GM18868 (cell line): ENCODE data around the gene FAM177A1.
"Not testable (repeated sequence)": the region's sequence is repeated elsewhere in the genome, so short reads cannot be mapped to it uniquely, and the experiment has no call there.

ENCODE experiments used
- ATAC-seq: cut with Tn5 transposase; IDR thresholded peaks from one replicate; pipeline ENCODE4 v1.9.1; 2021; ENCODE audit warnings: mild to moderate bottlenecking, moderate library complexity; ENCODE audit not compliant: unreplicated experiment

The FAM177A1 gene

GRCh38 chr14:35046048-35046750, at the start of gene FAM177A1:
Gene FAM177A1, plus strand, starts transcription at chr14:35046272. Its CDS starts 192 bp downstream, at chr14:35046464.
- peak; percentile 92 for ATAC-seq

- ATAC-seq: no peak
Observed at GRCh38 chr14:34997762-34998161, 48.3 kb upstream of the FAM177A1 start.

GRCh38 chr14:34999500-34999899, 46.6 kb upstream of the FAM177A1 start:
- no peak for ATAC-seq

- no peak for ATAC-seq
Observed at GRCh38 chr14:35001621-35002020, 44.5 kb upstream of the FAM177A1 start.

GRCh38 chr14:35004839-35005238, 41.2 kb upstream of the FAM177A1 start:
- no peak for ATAC-seq

GRCh38 chr14:35016568-35016967, 29.5 kb upstream of the FAM177A1 start:
- no peak for ATAC-seq

GRCh38 chr14:35020713-35021112, 25.4 kb upstream of the FAM177A1 start:
- ATAC-seq: no peak

- ATAC-seq: no peak
Observed at GRCh38 chr14:35028435-35028834, 17.6 kb upstream of the FAM177A1 start.

GRCh38 chr14:35032562-35032961, 13.5 kb upstream of the FAM177A1 start:
- no peak for ATAC-seq

GRCh38 chr14:35034440-35034833, 11.6 kb upstream of the FAM177A1 start:
- ATAC-seq: no peak

GRCh38 chr14:35034944-35035554, 11.0 kb upstream of the FAM177A1 start:
- ATAC-seq: peak; percentile 49

GRCh38 chr14:35038312-35038711, 7.8 kb upstream of the FAM177A1 start:
- not testable (repeated sequence) for ATAC-seq

GRCh38 chr14:35042632-35043031, 3.4 kb upstream of the FAM177A1 start:
- no peak for ATAC-seq

GRCh38 chr14:35043046-35043445, 3.0 kb upstream of the FAM177A1 start:
- ATAC-seq: no peak

- ATAC-seq: no peak
Observed at GRCh38 chr14:35044939-35045797, 904 bp upstream of the FAM177A1 start.

GRCh38 chr14:35045798-35046047, 349 bp upstream of the FAM177A1 start:
- ATAC-seq: no peak

GRCh38 chr14:35046751-35047536, 872 bp downstream of the FAM177A1 start:
- peak; percentile 31 for ATAC-seq

GRCh38 chr14:35047976-35048513, 2.0 kb downstream of the FAM177A1 start:
- ATAC-seq: no peak

GRCh38 chr14:35050652-35051051, 4.6 kb downstream of the FAM177A1 start:
- no peak for ATAC-seq

- no peak for ATAC-seq
Observed at GRCh38 chr14:35051796-35052195, 5.7 kb downstream of the FAM177A1 start.

GRCh38 chr14:35052637-35053036, 6.6 kb downstream of the FAM177A1 start:
- no peak for ATAC-seq
